ENCODE results near the gene KCNT2.
"Not testable (repeated sequence)": the region's sequence is repeated elsewhere in the genome, so short reads cannot be mapped to it uniquely, and the experiment has no call there.

KCNT2 gene

DNA sequence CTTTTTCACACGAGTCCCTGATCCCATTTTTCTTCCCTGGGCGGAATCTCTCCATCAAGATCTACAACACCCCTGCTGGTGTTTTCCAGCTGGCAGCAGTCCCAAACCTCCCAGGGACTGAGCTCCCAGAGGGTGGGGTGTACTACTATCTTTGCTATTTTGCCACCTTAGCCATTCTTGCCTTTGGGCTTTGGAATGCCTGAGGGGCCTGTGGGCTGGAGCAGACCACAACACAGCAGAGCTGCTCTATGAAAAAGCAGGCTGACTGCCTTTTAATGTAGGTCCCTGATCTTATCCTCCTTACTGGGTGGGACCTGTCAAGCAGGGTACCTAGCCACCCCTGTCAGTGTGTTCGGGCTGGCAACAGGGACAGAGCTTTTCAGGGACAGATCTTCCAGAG, 91.9 kb downstream of the KCNT2 start:
- DNase-seq (ENCODE audit: low read depth in 2 of 2, low spot score in 1 of 2) = no peak

GRCh38 chr1:196515904-196516303, 92.3 kb downstream of the KCNT2 start:
- no peak for DNase-seq (ENCODE audit: low read depth in 2 of 2, low spot score in 1 of 2)

GRCh38 chr1:196513821-196514220, 94.4 kb downstream of the KCNT2 start:
- no peak for DNase-seq (ENCODE audit: low read depth in 2 of 2, low spot score in 1 of 2)

DNA sequence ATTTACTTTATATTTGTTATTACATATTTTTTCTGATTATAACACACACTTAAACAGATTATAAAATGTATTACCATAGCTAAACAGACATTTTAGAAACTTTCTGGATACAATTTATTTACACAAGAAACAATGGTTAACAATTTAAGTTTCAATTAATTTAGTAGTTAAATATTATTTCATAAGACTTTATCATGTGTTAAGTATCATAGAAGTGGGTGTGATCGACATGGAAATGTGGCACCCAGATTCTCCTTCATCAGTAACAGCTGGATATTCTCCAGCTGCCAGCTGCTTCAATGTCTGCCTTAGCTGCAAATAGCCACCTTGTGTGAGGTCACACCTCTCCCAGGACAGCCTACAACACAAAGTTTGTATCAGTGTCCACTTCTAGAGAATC, 97.8 kb downstream of the KCNT2 start:
- no peak for DNase-seq (ENCODE audit: low read depth in 2 of 2, low spot score in 1 of 2)

DNA sequence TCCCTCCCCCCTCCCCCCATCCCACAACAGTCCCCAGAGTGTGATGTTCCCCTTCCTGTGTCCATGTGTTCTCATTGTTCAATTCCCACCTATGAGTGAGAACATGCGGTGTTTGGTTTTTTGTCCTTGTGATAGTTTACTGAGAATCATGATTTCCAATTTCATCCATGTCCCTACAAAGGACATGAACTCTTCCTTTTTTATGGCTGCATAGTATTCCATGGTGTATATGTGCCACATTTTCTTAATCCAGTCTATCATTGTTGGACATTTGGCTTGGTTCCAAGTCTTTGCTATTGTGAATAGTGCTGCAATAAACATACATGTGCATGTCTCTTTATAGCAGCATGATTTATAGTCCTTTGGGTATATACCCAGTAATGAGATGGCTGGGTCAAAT, 104.0 kb downstream of the KCNT2 start:
- DNase-seq (ENCODE audit: low read depth in 2 of 2, low spot score in 1 of 2) = not testable (repeated sequence)

DNA sequence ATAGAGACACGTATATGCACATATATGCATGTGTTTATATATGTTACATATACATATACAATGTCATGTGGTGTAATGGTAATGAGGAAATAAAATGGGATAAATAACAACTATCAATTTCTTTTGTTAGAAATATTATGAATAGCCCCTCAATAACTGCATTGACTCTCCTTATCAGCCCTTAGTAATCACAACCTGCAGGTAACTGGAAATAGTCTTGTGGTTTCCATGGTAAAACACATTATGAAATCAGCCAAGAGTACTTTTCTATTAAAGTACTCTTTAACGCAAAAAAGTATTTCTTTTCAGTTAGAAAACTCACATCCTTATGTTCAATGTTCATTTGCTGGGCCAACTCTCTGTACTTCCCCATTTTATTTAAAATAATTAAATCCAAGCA, 105.8 kb downstream of the KCNT2 start:
- DNase-seq (ENCODE audit: low read depth in 2 of 2, low spot score in 1 of 2) = no peak

- DNase-seq (ENCODE audit: low read depth in 2 of 2, low spot score in 1 of 2) = no peak
Measured at GRCh38 chr1:196501760-196502428, 106.3 kb downstream of the KCNT2 start.

- DNase-seq (ENCODE audit: low read depth in 2 of 2, low spot score in 1 of 2) = no peak
Measured at GRCh38 chr1:196497817-196498216, 110.4 kb downstream of the KCNT2 start.

DNA sequence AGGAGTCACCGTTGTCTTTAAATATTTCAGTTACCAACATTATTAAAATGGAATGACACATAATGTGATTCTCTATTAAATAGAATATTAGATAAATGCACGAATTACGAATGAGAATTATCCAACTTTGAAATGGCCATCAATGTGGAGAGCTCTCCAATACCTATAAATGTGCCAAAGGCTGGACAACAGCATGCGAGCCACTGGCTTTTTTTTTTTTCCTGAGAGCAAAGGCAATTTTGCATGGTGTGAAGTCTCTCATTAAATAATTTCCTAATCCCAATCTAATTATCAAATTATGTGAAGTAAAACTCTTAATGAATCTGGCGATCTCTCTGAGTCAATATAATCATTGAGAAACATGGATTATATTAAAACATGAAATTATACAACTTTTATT, 113.5 kb downstream of the KCNT2 start:
- DNase-seq (ENCODE audit: low read depth in 2 of 2, low spot score in 1 of 2) = no peak

DNA sequence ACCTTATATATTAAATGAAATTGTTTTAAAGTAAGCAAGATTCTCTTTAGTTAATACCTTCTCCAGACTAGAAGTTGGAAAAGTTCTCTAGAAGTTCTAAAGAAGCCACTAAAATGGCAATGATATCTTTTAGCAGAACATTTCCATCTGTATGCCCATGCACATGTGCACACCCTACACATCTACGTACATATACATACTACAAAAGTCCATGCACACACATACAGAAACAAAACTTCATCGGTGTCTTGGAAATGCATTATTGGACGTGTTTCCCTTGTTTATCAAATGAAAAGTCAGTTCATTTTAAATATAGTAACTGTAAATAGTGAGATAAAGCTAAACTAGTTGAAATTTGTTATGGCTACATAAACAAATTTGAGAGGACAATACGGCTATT, 114.4 kb downstream of the KCNT2 start:
- DNase-seq (ENCODE audit: low read depth in 2 of 2, low spot score in 1 of 2) = no peak

GRCh38 chr1:196488579-196488978, 119.7 kb downstream of the KCNT2 start:
- no peak for DNase-seq (ENCODE audit: low read depth in 2 of 2, low spot score in 1 of 2)

GRCh38 chr1:196486346-196486745, 121.9 kb downstream of the KCNT2 start:
- no peak for DNase-seq (ENCODE audit: low read depth in 2 of 2, low spot score in 1 of 2)

DNA sequence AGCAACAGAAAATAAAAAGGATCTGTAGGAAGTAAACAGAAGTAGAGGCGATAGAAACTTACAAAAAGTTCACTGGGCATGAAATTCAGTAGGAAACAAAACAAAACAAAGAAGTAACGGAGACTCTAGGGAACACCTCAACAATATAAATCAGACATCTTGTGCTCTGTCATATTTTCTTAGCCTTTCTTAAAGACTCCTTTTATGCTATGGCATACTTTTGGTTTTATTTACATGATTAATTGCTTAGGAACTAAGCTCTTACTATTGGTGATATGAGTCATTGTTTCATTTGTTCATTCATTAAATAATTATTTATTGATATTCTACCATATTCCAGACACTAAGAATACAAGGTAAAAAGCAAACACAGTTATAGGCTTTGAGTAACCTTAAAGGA, 126.6 kb downstream of the KCNT2 start:
- DNase-seq (ENCODE audit: low read depth in 2 of 2, low spot score in 1 of 2) = no peak

DNA sequence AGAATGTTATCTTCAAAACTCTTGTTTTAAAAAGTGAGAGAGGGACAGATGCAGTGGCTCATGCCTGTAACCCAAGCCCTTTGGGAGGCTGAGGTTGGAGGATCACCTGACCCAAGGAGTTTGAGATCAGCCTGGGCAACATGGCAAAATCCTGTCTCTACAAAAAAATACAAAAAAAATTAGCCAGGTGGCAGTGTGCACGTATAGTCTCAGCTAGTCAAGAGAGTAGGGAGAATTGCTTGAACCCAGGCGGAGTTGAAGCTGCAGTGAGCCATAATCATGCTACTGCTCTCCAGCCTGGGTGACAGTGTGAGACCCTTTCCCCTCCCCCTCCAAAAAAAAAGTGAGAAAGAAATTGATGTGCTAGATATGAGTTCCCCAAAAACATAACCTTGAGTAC, 131.0 kb downstream of the KCNT2 start:
- DNase-seq (ENCODE audit: low read depth in 2 of 2, low spot score in 1 of 2) = no peak

DNA sequence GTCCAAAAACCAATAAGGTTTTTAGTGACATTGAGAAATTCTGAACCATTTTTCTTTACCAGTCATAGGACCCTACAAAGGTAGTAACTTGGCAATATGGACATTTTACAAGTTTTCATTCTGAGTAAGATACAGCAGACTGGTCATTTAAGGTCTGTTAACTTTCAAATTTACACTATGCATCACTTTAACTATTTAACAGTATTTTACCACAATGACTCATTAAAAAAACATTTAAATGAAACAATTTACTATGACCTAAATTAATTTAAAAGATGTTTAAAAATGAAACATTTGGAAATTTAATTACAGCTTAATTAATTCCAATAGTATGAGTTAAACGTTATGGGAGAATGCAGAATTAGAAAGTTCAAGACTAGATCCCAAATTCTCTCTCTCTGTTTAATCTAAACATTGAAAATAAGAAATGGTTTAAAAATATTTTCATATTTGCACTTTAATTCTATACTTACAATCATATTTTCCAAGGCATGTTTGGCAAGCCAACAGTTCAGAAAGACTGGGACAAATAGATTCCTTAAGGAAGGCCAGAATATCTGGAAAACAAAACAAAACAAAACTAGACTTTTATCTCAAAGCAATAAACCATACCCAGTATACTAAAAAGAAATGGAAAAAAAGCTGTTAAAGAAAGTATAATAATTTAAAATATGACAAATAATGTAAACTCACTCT, 140.9 kb downstream of the KCNT2 start:
- no peak for DNase-seq (ENCODE audit: low read depth in 2 of 2, low spot score in 1 of 2)

DNA sequence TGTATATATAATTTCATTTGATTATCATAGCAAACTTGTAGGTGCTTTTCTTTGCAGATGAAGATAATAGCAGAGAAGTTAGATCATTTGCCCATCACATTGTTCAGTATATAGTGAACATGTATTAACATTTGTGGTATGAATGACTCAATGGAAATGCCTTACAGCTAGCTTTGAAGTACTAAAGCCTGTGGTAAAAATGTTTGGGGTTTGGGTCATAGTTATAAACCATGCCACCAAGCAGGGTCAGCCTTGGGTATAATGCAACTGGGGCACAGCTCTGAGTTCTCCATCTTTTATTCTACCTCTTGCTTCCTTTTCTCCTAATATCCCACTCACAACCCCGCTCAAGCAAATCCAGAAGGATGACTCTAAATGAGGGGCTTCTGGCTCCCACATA, 141.6 kb downstream of the KCNT2 start:
- no peak for DNase-seq (ENCODE audit: low read depth in 2 of 2, low spot score in 1 of 2)

DNA sequence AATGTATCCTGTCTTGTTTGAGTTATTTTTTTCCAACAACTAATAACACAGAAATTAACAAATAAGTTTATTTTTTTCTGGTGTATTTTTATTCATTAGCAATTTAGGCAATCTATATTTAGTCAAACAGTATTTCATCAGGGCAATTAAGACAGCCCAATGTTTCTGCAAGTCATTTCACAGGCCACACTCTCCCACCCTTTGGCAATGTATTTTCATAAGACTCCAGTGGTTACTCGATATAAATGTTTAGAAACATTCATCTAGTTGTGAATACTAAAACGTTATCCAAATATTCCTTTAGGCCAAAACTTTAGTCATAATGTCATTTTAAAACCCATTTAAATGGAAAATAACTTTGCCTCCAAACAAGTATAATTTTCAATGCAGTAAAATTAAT, 142.1 kb downstream of the KCNT2 start:
- DNase-seq (ENCODE audit: low read depth in 2 of 2, low spot score in 1 of 2) = no peak

- no peak for DNase-seq (ENCODE audit: low read depth in 2 of 2, low spot score in 1 of 2)
Measured at GRCh38 chr1:196464480-196464941, 143.7 kb downstream of the KCNT2 start.

GRCh38 chr1:196462086-196462485, 146.2 kb downstream of the KCNT2 start:
- no peak for DNase-seq (ENCODE audit: low read depth in 2 of 2, low spot score in 1 of 2)

DNA sequence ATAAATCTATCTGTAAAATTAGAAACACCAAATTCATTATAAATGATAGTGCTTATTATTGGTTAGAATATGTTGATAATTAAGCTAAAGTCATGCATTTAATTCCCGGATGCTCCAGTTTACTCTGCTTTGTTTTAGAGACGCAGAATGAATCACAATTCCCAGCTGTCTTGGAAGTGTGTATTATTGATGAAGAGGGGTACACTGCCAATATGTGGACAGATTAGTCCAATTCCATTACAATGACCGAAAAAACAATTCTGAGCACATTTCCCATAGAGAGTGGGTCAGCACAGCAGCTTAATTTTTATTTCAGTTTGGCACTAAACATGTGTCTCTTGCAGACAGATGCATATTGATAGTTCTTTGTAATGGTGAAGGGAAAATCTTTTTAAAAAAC, 146.7 kb downstream of the KCNT2 start:
- DNase-seq (ENCODE audit: low read depth in 2 of 2, low spot score in 1 of 2) = no peak

GRCh38 chr1:196459383-196459782, 148.9 kb downstream of the KCNT2 start:
- DNase-seq (ENCODE audit: low read depth in 2 of 2, low spot score in 1 of 2) = no peak

DNA sequence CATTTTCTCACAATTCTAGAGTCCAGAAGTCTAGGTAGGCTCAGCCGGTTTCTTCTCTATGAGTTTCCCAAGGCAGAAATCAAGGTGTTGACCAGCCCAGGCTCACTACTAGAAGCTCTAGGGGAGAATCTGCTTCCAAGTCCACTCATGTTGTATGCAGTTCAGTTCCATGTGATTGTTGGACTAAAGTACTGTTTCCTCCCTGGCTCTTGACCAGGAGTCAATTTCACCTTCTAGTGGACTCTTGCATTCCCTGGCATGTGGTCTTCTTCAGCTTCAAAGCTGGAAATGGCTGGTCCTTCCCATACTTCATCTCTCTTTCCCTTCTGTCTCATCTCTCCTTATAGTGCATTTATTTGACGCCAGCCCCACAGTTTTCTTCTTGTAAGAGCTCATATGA, 153.4 kb downstream of the KCNT2 start:
- no peak for DNase-seq (ENCODE audit: low read depth in 2 of 2, low spot score in 1 of 2)

DNA sequence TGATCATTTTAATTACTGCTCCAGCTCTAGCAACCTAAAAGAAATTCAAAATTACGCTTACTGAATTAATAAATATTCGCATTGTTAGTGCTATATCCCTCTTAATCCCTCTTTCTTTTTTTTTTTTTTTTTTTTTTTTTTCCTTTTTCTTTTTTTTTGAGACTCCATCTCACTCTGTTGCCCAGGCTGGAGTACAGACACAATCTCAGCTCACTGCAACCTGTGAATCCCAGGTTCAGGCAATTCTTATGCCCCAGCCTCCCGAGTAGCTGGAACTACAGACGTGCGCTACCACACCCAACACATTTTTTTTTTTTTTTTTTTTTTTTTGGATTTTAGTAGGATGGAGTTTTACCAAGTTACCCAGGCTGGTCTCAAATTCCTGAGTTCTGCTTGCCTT, 157.1 kb downstream of the KCNT2 start:
- no peak for DNase-seq (ENCODE audit: low read depth in 2 of 2, low spot score in 1 of 2)
